ENCODE results near the gene TOMM40L.

GRCh38 chr1:161259765-161260164 lies 33.9 kb downstream of the TOMM40L start:
- TF ChIP-seq CTCF (conservative IDR thresholded peaks at IDR 0.05) (no peak), EZH2 (IDR thresholded peaks at IDR 0.05; ENCODE audit: low read depth) (no peak)
